Activated naive CD4-positive, alpha-beta T cell (primary cell): ENCODE results near the gene SPOCK2.

Experiments
- DNase-seq, 4 experiments: peaks; one replicate each; lab custom pipeline; 2025; lab: John Stamatoyannopoulos, UW

SPOCK2 gene

GRCh38 chr10:72073708-72074573, 14.4 kb downstream of the SPOCK2 start:
- DNase-seq: no peak

- DNase-seq: no peak
Observed at GRCh38 chr10:72072639-72073038, 15.7 kb downstream of the SPOCK2 start.

- no peak for DNase-seq
Observed at GRCh38 chr10:72072046-72072445, 16.3 kb downstream of the SPOCK2 start.

GRCh38 chr10:72069751-72070526, 18.4 kb downstream of the SPOCK2 start:
- DNase-seq: no peak

- no peak for DNase-seq
Observed at GRCh38 chr10:72068901-72069446, 19.4 kb downstream of the SPOCK2 start.

- DNase-seq: no peak
Observed at GRCh38 chr10:72068126-72068765, 20.1 kb downstream of the SPOCK2 start.

GRCh38 chr10:72067463-72068125, 20.8 kb downstream of the SPOCK2 start:
- DNase-seq: no peak

GRCh38 chr10:72066318-72067284, 21.8 kb downstream of the SPOCK2 start:
- DNase-seq: no peak

- DNase-seq: no peak
Observed at GRCh38 chr10:72065439-72066025, 22.8 kb downstream of the SPOCK2 start.

GRCh38 chr10:72063703-72064391, 24.5 kb downstream of the SPOCK2 start:
- no peak for DNase-seq

GRCh38 chr10:72062832-72063702, 25.3 kb downstream of the SPOCK2 start:
- DNase-seq: no peak

- no peak for DNase-seq
Observed at GRCh38 chr10:72062382-72062781, 26.0 kb downstream of the SPOCK2 start.

- no peak for DNase-seq
Observed at GRCh38 chr10:72061930-72062329, 26.4 kb downstream of the SPOCK2 start.

GRCh38 chr10:72061491-72061890, 26.9 kb downstream of the SPOCK2 start:
- no peak for DNase-seq

- no peak for DNase-seq
Observed at GRCh38 chr10:72059843-72060822, 28.2 kb downstream of the SPOCK2 start.

GRCh38 chr10:72058989-72059842, 29.1 kb downstream of the SPOCK2 start:
- no peak for DNase-seq
